ENCODE results near the gene ECM1. TPM values are rescaled to one million over a fixed set of nuclear protein-coding genes. Genes with fewer than 3 reads are reported as not detected.

ECM1 gene
- polyA plus RNA-seq, 1 donor (not counting 4 experiments of a cell fraction or from before 2014, with no cell fraction given), result 23.6 TPM

DNA sequence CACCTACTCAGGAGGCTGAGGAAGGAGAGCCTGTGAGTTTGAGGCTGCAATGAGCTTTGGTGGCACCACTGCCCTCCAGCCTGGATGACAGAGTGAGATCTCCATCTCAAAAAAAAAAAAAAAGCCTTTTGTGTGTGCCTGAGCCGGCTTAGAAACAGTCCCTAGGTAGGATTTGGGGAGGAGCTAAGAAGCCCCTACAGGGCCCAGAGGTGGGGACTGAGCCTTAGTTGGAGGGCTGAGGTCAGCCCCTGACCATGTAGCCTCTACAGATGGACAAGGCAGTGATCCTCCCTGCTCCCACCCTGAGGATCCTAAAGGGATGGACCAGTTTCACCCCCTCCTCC is 43.8 kb downstream of the ECM1 start:
- no peaks in the 10 kb centered on the region for H3K27me3 ChIP-seq (ENCODE audit: control insufficient read depth, extremely low read depth, insufficient read depth, low read length)
- H4K20me1 ChIP-seq (ENCODE audit: control insufficient read depth, extremely low read depth, insufficient read depth, low read length), result no peaks in the 10 kb centered on the region
- no peak overlapping the region for H3K4me3 ChIP-seq (ENCODE audit: control insufficient read depth in 2 of 3, extremely low read depth in 1 of 3, insufficient read depth in 2 of 3, low read depth in 1 of 3, low read length in 3 of 3)
- no peaks in the 10 kb centered on the region for H3K79me2 ChIP-seq (ENCODE audit: control insufficient read depth, insufficient read depth, low read length)
- dilution Hi-C loops (cut with MboI; ENCODE audit: extremely low pct_ligation_motif_present, low sequenced_read_pairs), result no loop called here
- DNase-seq (ENCODE audit: low read depth, low spot score) (no peak), FAIRE-seq (no peak)
- no peak overlapping the region for H3K4me2 ChIP-seq (ENCODE audit: control insufficient read depth, extremely low read depth, insufficient read depth, low read depth, low read length)
- peaks cover 0 to 1% of the 10 kb centered on the region in 2 experiments for H3K36me3 ChIP-seq (ENCODE audit: control insufficient read depth in 2 of 2, extremely low read depth in 1 of 2, insufficient read depth in 2 of 2, low read length in 2 of 2)
- H3K9ac ChIP-seq (ENCODE audit: control insufficient read depth, extremely low read depth, insufficient read depth, low read length), result no peak overlapping the region
- no peak overlapping the region for H3K27ac ChIP-seq (ENCODE audit: control insufficient read depth, insufficient read depth, low read length)
- no peaks in the 10 kb centered on the region for H3K9me3 ChIP-seq (ENCODE audit: control insufficient read depth, low read depth, low read length)
- no peak overlapping the region for H2AFZ ChIP-seq (ENCODE audit: control insufficient read depth, low read length)
- H3K9me1 ChIP-seq (ENCODE audit: control insufficient read depth, extremely low read depth, insufficient read depth, low read length), result no peaks in the 10 kb centered on the region
- TF ChIP-seq CTCF (optimal IDR thresholded peaks at IDR 0.05 in 1 of 3, IDR thresholded peaks at IDR 0.05 in 1 of 3, conservative IDR thresholded peaks at IDR 0.05 in 1 of 3; ENCODE audit: extremely low read depth in 1 of 3, insufficient read depth in 2 of 3, low read length in 3 of 3) (no peak), EZH2 (IDR thresholded peaks at IDR 0.05; ENCODE audit: low read length) (no peak)
- peaks cover 19% of the 10 kb centered on the region for H3K4me1 ChIP-seq (ENCODE audit: control insufficient read depth, extremely low read depth, insufficient read depth, low read length)

DNA sequence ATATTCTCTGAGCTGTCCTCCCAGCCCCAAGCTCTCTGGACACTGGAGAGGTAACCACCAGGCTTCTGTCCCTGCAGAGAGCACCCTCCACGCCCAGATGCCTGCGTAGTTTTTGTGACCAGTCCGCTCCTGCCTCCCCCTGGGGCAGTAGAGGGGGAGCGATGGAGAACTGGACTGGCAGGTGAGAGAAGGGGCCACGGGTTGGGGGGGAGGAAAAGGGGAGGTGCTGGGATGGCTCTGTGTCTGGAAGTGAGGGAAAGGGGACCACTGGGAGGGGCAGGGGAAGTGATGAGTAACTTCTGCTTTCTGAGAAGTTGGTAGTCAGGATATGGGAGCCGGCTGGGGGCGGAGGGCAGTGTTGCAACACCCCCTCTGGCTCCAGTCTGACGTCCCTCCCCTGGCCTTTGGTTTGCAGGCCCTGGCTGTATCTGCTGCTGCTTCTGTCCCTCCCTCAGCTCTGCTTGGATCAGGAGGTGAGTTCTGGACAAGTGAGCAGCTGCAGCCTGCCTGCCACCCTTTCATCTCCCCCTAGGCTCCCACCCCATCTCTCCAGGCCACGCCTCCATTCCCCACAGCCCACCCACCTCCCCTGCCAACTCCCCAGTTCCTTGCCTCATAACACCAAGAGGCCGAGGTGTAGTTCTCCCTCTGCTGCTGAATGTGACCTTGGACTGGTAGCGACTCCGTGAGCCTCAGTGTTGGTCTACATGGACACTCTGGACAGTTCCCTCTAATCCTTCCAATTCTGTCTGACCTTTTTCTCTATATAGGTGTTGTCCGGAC is 44.4 kb downstream of the ECM1 start:
- peaks cover 19% of the 10 kb centered on the region for H3K4me1 ChIP-seq (ENCODE audit: control insufficient read depth, extremely low read depth, insufficient read depth, low read length)
- TF ChIP-seq CTCF (optimal IDR thresholded peaks at IDR 0.05 in 1 of 3, IDR thresholded peaks at IDR 0.05 in 1 of 3, conservative IDR thresholded peaks at IDR 0.05 in 1 of 3; ENCODE audit: extremely low read depth in 1 of 3, insufficient read depth in 2 of 3, low read length in 3 of 3), result no peak
- no peak for TF ChIP-seq EZH2 (IDR thresholded peaks at IDR 0.05; ENCODE audit: low read length)
- H3K9me3 ChIP-seq (ENCODE audit: control insufficient read depth, low read depth, low read length), result no peaks in the 10 kb centered on the region
- H3K9ac ChIP-seq (ENCODE audit: control insufficient read depth, extremely low read depth, insufficient read depth, low read length), result no peak overlapping the region
- dilution Hi-C loops (cut with MboI; ENCODE audit: extremely low pct_ligation_motif_present, low sequenced_read_pairs), result no loop called here
- H2AFZ ChIP-seq (ENCODE audit: control insufficient read depth, low read length), result no peak overlapping the region
- H4K20me1 ChIP-seq (ENCODE audit: control insufficient read depth, extremely low read depth, insufficient read depth, low read length), result no peaks in the 10 kb centered on the region
- no peak overlapping the region for H3K4me3 ChIP-seq (ENCODE audit: control insufficient read depth in 2 of 3, extremely low read depth in 1 of 3, insufficient read depth in 2 of 3, low read depth in 1 of 3, low read length in 3 of 3)
- FAIRE-seq, result no peak
- H3K27ac ChIP-seq (ENCODE audit: control insufficient read depth, insufficient read depth, low read length), result no peak overlapping the region
- peaks cover 0 to 1% of the 10 kb centered on the region in 2 experiments for H3K36me3 ChIP-seq (ENCODE audit: control insufficient read depth in 2 of 2, extremely low read depth in 1 of 2, insufficient read depth in 2 of 2, low read length in 2 of 2)
- H3K27me3 ChIP-seq (ENCODE audit: control insufficient read depth, extremely low read depth, insufficient read depth, low read length), result no peaks in the 10 kb centered on the region
- H3K9me1 ChIP-seq (ENCODE audit: control insufficient read depth, extremely low read depth, insufficient read depth, low read length), result no peaks in the 10 kb centered on the region
- peak overlapping the region; percentile 18 for H3K4me2 ChIP-seq (ENCODE audit: control insufficient read depth, extremely low read depth, insufficient read depth, low read depth, low read length)
- no peaks in the 10 kb centered on the region for H3K79me2 ChIP-seq (ENCODE audit: control insufficient read depth, insufficient read depth, low read length)
- DNase-seq (ENCODE audit: low read depth, low spot score), result no peak

All from keratinocyte (primary cell).